Hippocampal formation (tissue), 2 donors: ENCODE measurements around the gene TPCN1.

ENCODE experiments used
- DNase-seq, 2 donors: peaks; one replicate each; lab custom pipeline; 2025; lab: John Stamatoyannopoulos, UW

Gene TPCN1

GRCh38 chr12:113302886-113303640 is 81.8 kb downstream of the TPCN1 start:
- no peak for DNase-seq

GRCh38 chr12:113305281-113305856 is 84.1 kb downstream of the TPCN1 start:
- peak in 1 of 2 donors; percentile 35 for DNase-seq

- DNase-seq = no peak
Observed at GRCh38 chr12:113306382-113306781, 85.1 kb downstream of the TPCN1 start.

- DNase-seq = no peak
Observed at GRCh38 chr12:113310489-113310888, 89.2 kb downstream of the TPCN1 start.

- DNase-seq = no peak
Observed at GRCh38 chr12:113314121-113314529, 92.9 kb downstream of the TPCN1 start.

GRCh38 chr12:113315358-113315757 is 94.1 kb downstream of the TPCN1 start:
- no peak for DNase-seq

GRCh38 chr12:113316155-113316554 is 94.9 kb downstream of the TPCN1 start:
- DNase-seq = no peak

GRCh38 chr12:113317122-113317521 is 95.9 kb downstream of the TPCN1 start:
- DNase-seq = no peak

GRCh38 chr12:113318046-113318656 is 96.9 kb downstream of the TPCN1 start:
- no peak for DNase-seq

- no peak for DNase-seq
Observed at GRCh38 chr12:113318900-113319628, 97.8 kb downstream of the TPCN1 start.

- no peak for DNase-seq
Observed at GRCh38 chr12:113320401-113320800, 99.1 kb downstream of the TPCN1 start.

- no peak for DNase-seq
Observed at GRCh38 chr12:113322343-113322742, 101.1 kb downstream of the TPCN1 start.

GRCh38 chr12:113325916-113326315 is 104.7 kb downstream of the TPCN1 start:
- no peak for DNase-seq

GRCh38 chr12:113326775-113327395 is 105.6 kb downstream of the TPCN1 start:
- DNase-seq = no peak

GRCh38 chr12:113328368-113328889 is 107.2 kb downstream of the TPCN1 start:
- no peak for DNase-seq

- no peak for DNase-seq
Observed at GRCh38 chr12:113329022-113329790, 107.9 kb downstream of the TPCN1 start.

- DNase-seq = no peak
Observed at GRCh38 chr12:113329791-113330417, 108.6 kb downstream of the TPCN1 start.

- no peak for DNase-seq
Observed at GRCh38 chr12:113330505-113330904, 109.2 kb downstream of the TPCN1 start.

GRCh38 chr12:113332688-113333417 is 111.6 kb downstream of the TPCN1 start:
- DNase-seq = peak in 1 of 2 donors; percentile 8

- DNase-seq = no peak
Observed at GRCh38 chr12:113333418-113333750, 112.1 kb downstream of the TPCN1 start.
